GM21529 (cell line): ENCODE measurements around the gene IST1.
A peak's percentile ranks its signal among the peaks of the same experiment; 100 is the strongest.

Source experiments
- ATAC-seq: cut with Tn5 transposase; IDR thresholded peaks from one replicate; pipeline ENCODE4 v1.9.1; 2021; ENCODE audit not compliant: unreplicated experiment

IST1 gene

GRCh38 chr16:71916397-71916920 is 21.1 kb downstream of the IST1 start:
- no peak for ATAC-seq

GRCh38 chr16:71917900-71918299 is 22.6 kb downstream of the IST1 start:
- ATAC-seq = no peak

GRCh38 chr16:71919035-71919434 is 23.7 kb downstream of the IST1 start:
- ATAC-seq = peak; percentile 90

DNA sequence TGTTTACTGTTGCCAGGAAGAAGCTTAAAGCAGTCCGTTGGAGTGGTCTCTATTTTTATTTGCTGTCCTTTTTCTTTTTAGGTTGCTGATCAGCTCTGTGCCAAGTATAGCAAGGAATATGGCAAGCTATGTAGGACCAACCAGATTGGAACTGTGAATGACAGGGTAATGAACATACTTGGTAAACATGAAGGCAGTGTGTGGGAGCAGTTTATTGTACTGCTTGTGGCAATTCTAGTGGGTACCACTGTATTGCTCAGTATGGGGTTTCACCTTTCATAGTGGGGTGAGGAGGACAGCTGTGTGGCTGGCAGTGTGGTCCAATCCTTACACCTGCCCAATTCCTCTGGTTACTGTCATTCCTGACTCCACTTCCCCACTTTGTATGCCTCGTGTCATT is 25.3 kb downstream of the IST1 start:
- no peak for ATAC-seq

GRCh38 chr16:71923941-71924690 is 28.8 kb downstream of the IST1 start:
- ATAC-seq = no peak

DNA sequence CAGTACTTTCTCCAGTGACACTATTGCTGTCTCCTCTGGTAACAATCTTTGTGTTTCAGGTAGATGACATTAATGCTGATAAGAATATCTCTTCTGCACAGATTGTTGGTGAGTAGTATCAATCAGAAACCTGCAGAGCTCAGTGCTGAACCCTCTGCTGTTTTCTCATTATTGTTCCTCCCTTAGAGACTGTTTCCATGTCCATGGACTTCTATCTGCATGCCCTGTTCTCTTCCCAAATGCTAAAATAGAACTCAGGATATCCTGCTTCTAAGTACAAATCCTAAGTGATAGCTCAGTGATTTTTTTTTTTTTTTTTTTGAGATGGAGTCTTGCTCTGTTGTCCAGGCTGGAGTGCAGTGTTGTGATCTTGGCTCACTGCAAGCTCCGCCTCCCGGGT is 29.4 kb downstream of the IST1 start:
- ATAC-seq = no peak

- ATAC-seq = no peak
Measured at GRCh38 chr16:71927383-71927782, 32.1 kb downstream of the IST1 start.

GRCh38 chr16:71927787-71928186 is 32.5 kb downstream of the IST1 start:
- ATAC-seq = no peak

DNA sequence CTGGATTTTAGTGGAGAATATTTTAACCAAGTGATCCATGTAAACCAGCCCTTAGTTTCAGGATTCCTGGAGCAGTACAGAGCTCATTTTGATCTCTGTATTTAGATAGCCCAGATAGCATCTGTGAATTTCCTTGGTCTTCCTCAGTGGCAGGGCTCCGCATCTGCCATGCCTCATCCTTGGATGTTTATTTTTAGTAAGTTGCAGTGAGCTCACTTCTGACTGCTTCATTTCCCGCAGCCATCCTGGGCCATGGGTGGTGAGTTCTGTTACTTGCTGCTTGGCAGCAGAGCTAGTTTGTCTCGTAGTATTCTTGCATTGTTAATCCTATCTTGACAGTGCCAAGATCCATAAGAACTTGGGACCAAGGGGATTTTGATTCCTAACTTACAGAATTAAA is 33.7 kb downstream of the IST1 start:
- ATAC-seq = no peak

DNA sequence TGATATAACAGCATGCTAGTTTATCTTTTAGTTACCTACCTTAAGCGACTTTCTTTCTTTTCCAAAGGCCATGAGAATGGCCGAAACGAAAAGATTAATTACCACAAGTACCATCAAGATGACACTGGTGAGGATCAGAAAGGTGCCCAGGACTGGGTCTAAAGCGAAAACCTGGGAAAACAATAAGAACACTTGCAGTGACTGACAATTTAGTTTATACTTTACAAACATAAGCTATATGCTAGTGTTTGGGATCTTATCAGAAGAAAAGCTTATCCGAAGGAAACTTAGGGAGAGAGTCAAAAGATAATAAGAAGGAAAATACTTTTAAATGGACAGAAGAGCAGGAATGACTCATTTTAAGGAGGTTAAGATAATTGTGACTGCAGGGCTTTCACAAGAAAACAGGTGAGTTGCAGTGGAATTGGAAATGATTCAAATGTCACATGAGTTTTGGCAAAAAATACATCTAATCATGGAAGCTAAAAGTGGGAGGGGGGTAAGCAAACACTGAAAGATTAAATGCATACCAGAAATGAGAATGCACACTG is 34.8 kb downstream of the IST1 start:
- no peak for ATAC-seq

GRCh38 chr16:71931001-71931400 is 35.7 kb downstream of the IST1 start:
- no peak for ATAC-seq

- no peak for ATAC-seq
Measured at GRCh38 chr16:71931599-71931998, 36.3 kb downstream of the IST1 start.

- no peak for ATAC-seq
Measured at GRCh38 chr16:71933017-71933416, 37.7 kb downstream of the IST1 start.

- ATAC-seq = no peak
Measured at GRCh38 chr16:71933913-71934695, 38.8 kb downstream of the IST1 start.

DNA sequence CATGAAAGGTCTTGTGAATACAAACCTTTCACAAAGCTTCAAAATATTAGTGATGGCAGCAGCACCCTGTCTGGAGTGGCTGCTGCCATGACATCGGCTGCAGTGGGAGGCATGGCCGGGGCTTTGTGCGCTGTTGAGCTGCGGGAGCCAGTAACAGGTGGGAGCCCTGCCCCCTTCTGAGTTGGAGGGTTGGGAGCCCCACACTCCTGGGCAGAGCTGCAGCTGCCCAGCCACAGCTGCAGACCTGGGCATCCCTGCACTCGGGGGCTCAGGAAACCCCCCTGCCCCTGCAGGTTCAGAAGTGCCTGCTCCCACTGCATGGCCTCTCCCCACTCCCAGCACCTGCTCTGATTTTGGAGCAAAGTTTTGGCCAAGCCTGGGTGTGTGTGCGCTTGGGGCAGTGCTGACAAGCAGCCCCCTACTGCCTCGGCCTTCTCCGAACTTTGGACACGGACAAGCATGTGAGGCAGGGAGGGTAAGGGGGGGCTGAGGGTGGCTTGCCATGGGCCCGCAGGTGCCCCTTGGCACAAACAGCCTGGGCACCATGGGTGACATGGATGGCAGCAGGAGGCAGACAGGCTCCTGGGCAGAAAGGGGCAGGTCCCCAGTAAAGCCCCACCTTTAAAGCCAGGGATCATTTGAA is 42.7 kb downstream of the IST1 start:
- no peak for ATAC-seq

DNA sequence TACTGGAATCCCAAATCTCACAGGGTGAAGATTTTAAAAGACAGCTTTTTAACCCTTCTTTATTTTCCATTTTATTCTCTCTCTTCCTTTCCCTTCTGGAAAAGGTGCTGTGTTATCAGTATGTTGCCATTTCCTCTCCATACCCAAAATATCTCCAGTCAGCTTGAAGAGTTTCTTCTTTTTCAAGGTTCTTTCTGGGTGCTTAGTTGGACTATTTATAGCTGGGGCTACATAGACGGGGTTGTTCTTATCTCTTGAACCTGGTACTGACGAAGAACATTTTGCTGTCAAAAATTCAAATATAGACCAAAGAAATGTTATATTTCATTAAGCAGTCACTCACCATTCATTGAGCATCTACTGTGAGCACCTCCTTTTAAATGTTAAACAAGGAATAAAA is 48.6 kb downstream of the IST1 start:
- no peak for ATAC-seq

GRCh38 chr16:71945616-71946015 is 50.3 kb downstream of the IST1 start:
- ATAC-seq = no peak

- ATAC-seq = no peak
Measured at GRCh38 chr16:71952825-71953224, 57.5 kb downstream of the IST1 start.

- ATAC-seq = no peak
Measured at GRCh38 chr16:71954180-71954579, 58.8 kb downstream of the IST1 start.

DNA sequence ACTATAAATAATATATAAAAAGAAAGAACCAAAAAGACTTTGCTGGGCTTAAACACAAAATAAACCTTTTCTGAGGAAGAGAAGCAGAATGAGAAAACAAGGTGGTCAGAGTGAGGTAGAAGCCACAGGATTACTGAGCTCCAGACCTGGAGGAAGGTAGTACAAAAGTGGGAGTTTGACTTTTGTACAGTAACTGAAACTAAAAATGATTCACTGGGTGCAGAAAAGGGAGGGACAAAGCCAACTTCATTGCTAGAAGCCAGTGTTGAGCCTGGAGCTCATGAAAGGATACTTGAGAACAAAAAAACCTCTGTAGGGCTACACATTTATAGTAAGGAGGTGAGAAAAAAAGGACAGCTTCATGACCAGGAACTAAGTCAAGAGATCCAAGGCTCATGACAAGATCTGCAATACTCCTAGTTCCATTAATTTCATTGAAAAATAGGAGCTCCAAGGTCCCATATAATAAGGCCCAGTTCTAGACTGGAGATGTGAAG is 59.4 kb downstream of the IST1 start:
- no peak for ATAC-seq

DNA sequence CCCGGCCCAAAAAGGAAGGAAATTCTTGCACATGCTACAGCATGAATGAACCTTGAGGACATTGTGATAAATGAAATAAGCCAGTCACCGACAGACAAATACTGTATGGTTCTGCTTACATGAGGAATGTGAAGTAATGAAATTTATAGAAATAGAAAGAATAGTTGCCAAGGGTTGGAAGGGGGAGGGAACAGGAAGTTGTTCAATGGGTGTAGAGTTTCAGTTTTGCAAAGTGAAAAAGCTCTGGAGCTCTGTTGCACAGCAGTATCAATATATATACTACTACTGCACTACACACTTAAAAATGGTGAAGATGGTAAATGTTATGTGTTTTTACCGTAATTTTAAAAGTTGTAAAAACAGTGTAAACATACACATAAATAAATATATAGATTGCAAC is 61.2 kb downstream of the IST1 start:
- no peak for ATAC-seq
